SK-N-SH treated with all-trans-retinoic acid at 6 μM for 48 hours (cell line): ENCODE measurements around the gene ZFAND3.
"Not testable (repeated sequence)": the region's sequence is repeated elsewhere in the genome, so short reads cannot be mapped to it uniquely, and the experiment has no call there.

Experiments
- ARNTL ChIP-seq: fragments of 450-650 bp; formaldehyde crosslinking; IDR thresholded peaks from 2 replicates; pipeline ENCODE4 v1.5.0; 2020; ENCODE audit warnings: low read depth, mild to moderate bottlenecking, moderate library complexity, borderline replicate concordance
- CREB5 ChIP-seq: fragments of 250-450 bp; sonication (Bioruptor Pico); IDR thresholded peaks from 2 replicates; pipeline ENCODE4 v1.5.1; 2020; ENCODE audit warnings: low read depth, mild to moderate bottlenecking, moderate library complexity
- ESRRG ChIP-seq: fragments of 250-450 bp; sonication (Bioruptor Pico); IDR thresholded peaks from 2 replicates; pipeline ENCODE4 v1.6.1; 2021; ENCODE audit warnings: mild to moderate bottlenecking
- ISL1 ChIP-seq: fragments of 250-450 bp; sonication (Bioruptor Pico); IDR thresholded peaks from 2 replicates; pipeline ENCODE4 v2.1.2; 2022; ENCODE audit warnings: mild to moderate bottlenecking, moderate library complexity
- OSR1 ChIP-seq: fragments of 250-450 bp; sonication (Bioruptor Pico); IDR thresholded peaks from 2 replicates; pipeline ENCODE4 v1.8.0; 2022; ENCODE audit warnings: moderate library complexity, mild to moderate bottlenecking, inconsistent platforms
- PATZ1 ChIP-seq: fragments of 250-450 bp; sonication (Bioruptor Pico); IDR thresholded peaks from 2 replicates; pipeline ENCODE4 v1.8.0; 2020; ENCODE audit warnings: mild to moderate bottlenecking, moderate library complexity, borderline replicate concordance
- PPARA ChIP-seq: fragments of 250-450 bp; sonication (Bioruptor Pico); IDR thresholded peaks from 2 replicates; pipeline ENCODE4 v1.5.0; 2020; ENCODE audit warnings: mild to moderate bottlenecking, borderline replicate concordance
- TCF4 ChIP-seq: fragments of 250-450 bp; sonication (Bioruptor Pico); IDR thresholded peaks from 2 replicates; pipeline ENCODE4 v1.8.0; 2021; ENCODE audit warnings: mild to moderate bottlenecking, moderate library complexity, borderline replicate concordance
- ZC3H10 ChIP-seq: fragments of 250-450 bp; sonication (Bioruptor Pico); IDR thresholded peaks from 2 replicates; pipeline ENCODE4 v1.5.1; 2021; ENCODE audit warnings: mild to moderate bottlenecking, moderate library complexity
- ZFP3 ChIP-seq: fragments of 250-450 bp; sonication (Bioruptor Pico); IDR thresholded peaks from 2 replicates; pipeline ENCODE4 v1.5.0; 2020; ENCODE audit warnings: mild to moderate bottlenecking, moderate library complexity
- ZFP30 ChIP-seq: fragments of 450-650 bp; formaldehyde crosslinking; IDR thresholded peaks from 2 replicates; pipeline ENCODE4 v1.5.0; 2022; ENCODE audit warnings: mild to moderate bottlenecking, moderate library complexity

GRCh38 chr6:37962481-37963080 lies 143.1 kb downstream of the ZFAND3 start:
- TF ChIP-seq PATZ1 (CRISPR knock-in tag); OSR1 (CRISPR knock-in tag); TCF4; ZC3H10; ESRRG (CRISPR knock-in tag); ZFP3 (CRISPR knock-in tag); ARNTL; ISL1 (CRISPR knock-in tag); ZFP30 (CRISPR knock-in tag); CREB5 (CRISPR knock-in tag); PPARA: not testable (repeated sequence)
